CD14-positive monocyte (primary cell): ENCODE measurements around the gene CA14. TPM values are rescaled to one million over a fixed set of nuclear protein-coding genes. Genes with fewer than 3 reads are reported as not detected.
A peak's percentile ranks its signal among the peaks of the same experiment; 100 is the strongest.
"Not testable (repeated sequence)": the region's sequence is repeated elsewhere in the genome, so short reads cannot be mapped to it uniquely, and the experiment has no call there.

Source experiments
- DNase-seq, 3 donors: peaks; one replicate each; pipeline ENCODE4 v3.0.0-alpha.2; 2011 to 2022
- H2AFZ ChIP-seq: 2 replicates; pipeline ENCODE4 v1.6.0; 2012; ENCODE audit warnings: mild to moderate bottlenecking, low read depth, low read length, inconsistent platforms; ENCODE audit not compliant: insufficient read depth, poor library complexity, severe bottlenecking
- H3K27ac ChIP-seq, 2 donors: 1 replicate in 1 of 2; 2 replicates in 1 of 2; pipeline ENCODE4 v1.5.1; 2012 to 2013; ENCODE audit warnings: low read length in 2 of 2, control low read depth in 1 of 2, inconsistent platforms in 1 of 2, low read depth in 1 of 2, mild to moderate bottlenecking in 1 of 2
- H3K27me3 ChIP-seq, 2 donors: one replicate each; pipeline versions ENCODE4 v1.6.0 to v1.6.1; 2011 to 2013; ENCODE audit warnings: low read length in 2 of 2; ENCODE audit not compliant: control insufficient read depth in 2 of 2, insufficient read depth in 2 of 2
- H3K36me3 ChIP-seq, 2 donors: replicated peaks in 1 of 2; 1 replicate in 1 of 2; 2 replicates in 1 of 2; pipeline versions ENCODE4 v1.5.1 to v1.6.1; 2012 to 2013; ENCODE audit warnings: low read length in 2 of 2, control low read depth in 1 of 2, inconsistent platforms in 1 of 2, mild to moderate bottlenecking in 1 of 2; ENCODE audit not compliant: insufficient read depth in 2 of 2, control insufficient read depth in 1 of 2
- H3K4me1 ChIP-seq, 2 donors: 1 replicate in 1 of 2; 2 replicates in 1 of 2; pipeline versions ENCODE4 v1.5.1 to v1.6.1; 2012 to 2013; ENCODE audit warnings: low read length in 2 of 2, control low read depth in 1 of 2, inconsistent platforms in 1 of 2, mild to moderate bottlenecking in 1 of 2, moderate library complexity in 1 of 2; ENCODE audit not compliant: insufficient read depth in 2 of 2, control insufficient read depth in 1 of 2
- H3K4me2 ChIP-seq: replicated peaks from 2 replicates; pipeline ENCODE3; 2012; ENCODE audit warnings: low read length, moderate library complexity, mild to moderate bottlenecking; ENCODE audit not compliant: poor library complexity, severe bottlenecking; ENCODE audit errors: extremely low read depth
- H3K4me3 ChIP-seq, 3 experiments: fragments of 200-600 bp in 1 of 3; sonication (generic) in 1 of 3; replicated peaks in 1 of 3; 1 replicate in 2 of 3; 2 replicates in 1 of 3; pipeline ENCODE4 v1.5.1; 2011 to 2013; ENCODE audit warnings: low read length in 3 of 3, mild to moderate bottlenecking in 3 of 3, control low read depth in 2 of 3, low read depth in 2 of 3, inconsistent platforms in 1 of 3, moderate library complexity in 1 of 3
- H3K79me2 ChIP-seq: 2 replicates; pipeline ENCODE4 v1.6.0; 2012; ENCODE audit warnings: mild to moderate bottlenecking, control low read depth, inconsistent platforms, low read length, moderate library complexity; ENCODE audit not compliant: insufficient read depth
- H3K9ac ChIP-seq: 2 replicates; pipeline ENCODE4 v1.6.0; 2017; ENCODE audit warnings: low read length, mild to moderate bottlenecking; ENCODE audit not compliant: insufficient read depth, poor library complexity, severe bottlenecking
- H3K9me3 ChIP-seq, 2 donors: replicated peaks in 1 of 2; 1 replicate in 1 of 2; 2 replicates in 1 of 2; pipeline versions ENCODE4 v1.5.1 to v1.6.1; 2012 to 2013; ENCODE audit warnings: low read length in 2 of 2, control low read depth in 1 of 2; ENCODE audit not compliant: control insufficient read depth in 1 of 2, insufficient read depth in 1 of 2
- H4K20me1 ChIP-seq: 2 replicates; pipeline ENCODE4 v1.6.0; 2012; ENCODE audit warnings: mild to moderate bottlenecking, low read length, control low read depth, moderate library complexity; ENCODE audit not compliant: insufficient read depth
- H3K27ac Mint-ChIP-seq, 7 donors: one replicate each; pipeline ENCODE4 v1.8.0; 2020; ENCODE audit warnings: mild to moderate bottlenecking in 7 of 7, mixed read lengths in 7 of 7, moderate library complexity in 6 of 7, inconsistent platforms in 2 of 7
- H3K27me3 Mint-ChIP-seq, 3 donors: one replicate each; pipeline ENCODE4 v1.8.0; 2021 to 2022; ENCODE audit warnings: low read depth in 3 of 3, mild to moderate bottlenecking in 3 of 3, mixed read lengths in 3 of 3, moderate library complexity in 3 of 3, inconsistent platforms in 1 of 3
- H3K36me3 Mint-ChIP-seq, 2 donors: one replicate each; pipeline ENCODE4 v1.8.0; 2020; ENCODE audit warnings: mixed read lengths in 2 of 2, inconsistent platforms in 1 of 2, mild to moderate bottlenecking in 1 of 2
- H3K4me1 Mint-ChIP-seq: one replicate; pipeline ENCODE4 v1.8.0; 2020; ENCODE audit warnings: mild to moderate bottlenecking, mixed read lengths
- H3K4me3 Mint-ChIP-seq, 2 donors: one replicate each; pipeline ENCODE4 v1.8.0; 2020; ENCODE audit warnings: mild to moderate bottlenecking in 2 of 2, mixed read lengths in 2 of 2, moderate library complexity in 1 of 2
- H3K9me3 Mint-ChIP-seq, 7 donors: one replicate each; pipeline ENCODE4 v1.8.0; 2020 to 2022; ENCODE audit warnings: mixed read lengths in 7 of 7, mild to moderate bottlenecking in 6 of 7, moderate library complexity in 6 of 7, inconsistent platforms in 2 of 7
- WGBS: methylation state at CpG from one replicate; pipeline ENCODE4 v1.1.5; 2013; ENCODE audit warnings: missing lambda C conversion rate; ENCODE audit not compliant: insufficient coverage; 5-methylcytosine and 5-hydroxymethylcytosine counted together
- intact Hi-C, 2 donors: fragments of 100-400 bp; cut with micrococcal nuclease; formaldehyde crosslinking; loops; one replicate each; pipeline versions ENCODE4 v1.15.0 to v1.15.1; 2023
- polyA plus RNA-seq, 3 donors: library from polyadenylated mRNA; depleted of rRNA in 1 of 3; unstranded in 2 of 3; stranded (reverse) in 1 of 3; fragments of 300-500 nt in 2 of 3; fragments of >200 nt in 1 of 3; fragmentation: Illumina TruSeq in 2 of 3; gene quantifications; 1 replicate in 2 of 3; 2 replicates in 1 of 3; pipeline ENCODE4 v1.2.3, GENCODE V29; 2012 to 2021
- TF ChIP-seq, protein P1 (sequence below): fragments of 200-600 bp; IDR thresholded peaks from one replicate; pipeline ENCODE4 v1.8.0; 2022; ENCODE audit warnings: antibody characterized with exemption, mild to moderate bottlenecking

Gene CA14
- polyA plus RNA-seq, 3 donors: not detected

DNA sequence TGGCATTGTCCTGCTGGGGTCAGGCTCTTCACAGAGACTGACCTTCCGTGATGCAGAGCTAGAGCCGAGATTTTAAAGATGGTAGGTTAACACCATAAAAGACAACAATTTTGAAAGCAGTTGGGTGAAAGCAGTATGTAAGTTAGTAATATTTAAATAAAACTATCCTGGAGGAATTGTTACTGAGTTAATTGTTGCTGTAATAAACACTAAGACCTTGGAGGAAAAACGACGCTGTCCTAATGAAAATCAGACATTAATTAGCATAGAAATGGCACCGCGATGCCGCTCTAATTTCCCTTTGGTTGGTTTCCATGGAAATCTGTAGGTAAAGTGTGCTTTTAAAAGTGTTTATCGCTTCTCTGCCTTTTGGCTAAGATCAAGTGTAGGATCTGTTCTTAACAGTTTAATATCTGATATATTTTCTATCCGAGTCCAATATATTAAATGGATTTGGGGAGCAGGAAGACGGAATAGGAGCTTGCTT lies 20.9 kb upstream of the CA14 start:
- Mint-ChIP-seq H3K4me3 (peak overlapping the region in 1 of 2 donors; percentile 31), H3K27ac (no peak overlapping the region), H3K9me3 (no peaks in the 10 kb centered on the region), H3K36me3 (no peaks in the 10 kb centered on the region), H3K27me3 (peaks cover 0 to 2% (median 1%) of the 10 kb centered on the region in 3 donors), H3K4me1 (peaks cover 18% of the 10 kb centered on the region)
- no peaks in the 10 kb centered on the region for H3K9me3 ChIP-seq
- H3K27me3 ChIP-seq: no peaks in the 10 kb centered on the region
- H2AFZ ChIP-seq: peak overlapping the region; percentile 92
- no peak for DNase-seq
- intact Hi-C loops: loop anchor here in 1 of 2 donors (10.0 kb wide), 1 partner anchor 52 kb away; no protein-coding TSS in a partner anchor
- peaks cover 40% of the 10 kb centered on the region for H3K79me2 ChIP-seq
- H4K20me1 ChIP-seq: no peaks in the 10 kb centered on the region
- peak overlapping the region in 1 of 2 donors; percentile 97 for H3K27ac ChIP-seq
- WGBS: 33% methylated on average over 3 of the region's 10 CpGs
- peaks cover 24 to 25% of the 10 kb centered on the region in 2 donors for H3K4me1 ChIP-seq
- H3K36me3 ChIP-seq: no peaks in the 10 kb centered on the region
- peak overlapping the region; percentile 99 for H3K4me2 ChIP-seq
- peak overlapping the region; percentile 81 to 89 (median 82) for H3K4me3 ChIP-seq
- peak overlapping the region; percentile 93 for H3K9ac ChIP-seq
- TF ChIP-seq, protein P1, sequence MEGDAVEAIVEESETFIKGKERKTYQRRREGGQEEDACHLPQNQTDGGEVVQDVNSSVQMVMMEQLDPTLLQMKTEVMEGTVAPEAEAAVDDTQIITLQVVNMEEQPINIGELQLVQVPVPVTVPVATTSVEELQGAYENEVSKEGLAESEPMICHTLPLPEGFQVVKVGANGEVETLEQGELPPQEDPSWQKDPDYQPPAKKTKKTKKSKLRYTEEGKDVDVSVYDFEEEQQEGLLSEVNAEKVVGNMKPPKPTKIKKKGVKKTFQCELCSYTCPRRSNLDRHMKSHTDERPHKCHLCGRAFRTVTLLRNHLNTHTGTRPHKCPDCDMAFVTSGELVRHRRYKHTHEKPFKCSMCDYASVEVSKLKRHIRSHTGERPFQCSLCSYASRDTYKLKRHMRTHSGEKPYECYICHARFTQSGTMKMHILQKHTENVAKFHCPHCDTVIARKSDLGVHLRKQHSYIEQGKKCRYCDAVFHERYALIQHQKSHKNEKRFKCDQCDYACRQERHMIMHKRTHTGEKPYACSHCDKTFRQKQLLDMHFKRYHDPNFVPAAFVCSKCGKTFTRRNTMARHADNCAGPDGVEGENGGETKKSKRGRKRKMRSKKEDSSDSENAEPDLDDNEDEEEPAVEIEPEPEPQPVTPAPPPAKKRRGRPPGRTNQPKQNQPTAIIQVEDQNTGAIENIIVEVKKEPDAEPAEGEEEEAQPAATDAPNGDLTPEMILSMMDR: no peak

DNA sequence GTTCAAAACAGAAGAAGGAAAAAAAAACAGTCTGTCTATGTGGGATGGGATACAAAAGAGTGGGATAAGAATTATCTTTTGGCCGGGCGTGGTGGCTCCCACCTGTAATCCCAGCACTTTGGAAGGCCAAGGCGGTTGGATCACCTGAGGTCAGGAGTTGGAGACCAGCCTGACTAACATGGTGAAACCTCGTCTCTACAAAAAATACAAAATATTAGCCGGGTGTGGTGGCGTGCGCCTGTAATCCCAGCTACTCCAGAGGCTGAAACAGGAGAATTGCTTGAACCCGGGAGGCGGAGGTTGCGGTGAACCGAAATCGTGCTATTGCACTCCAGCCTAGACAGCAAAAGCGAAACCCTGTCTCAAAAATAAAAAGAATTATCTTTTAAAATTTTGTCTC lies 20.4 kb upstream of the CA14 start:
- not testable (repeated sequence) for H3K9me3 ChIP-seq, H4K20me1 ChIP-seq, H3K27me3 Mint-ChIP-seq, H3K36me3 Mint-ChIP-seq, H3K9ac ChIP-seq, H3K27me3 ChIP-seq, H3K27ac ChIP-seq, DNase-seq, H3K36me3 ChIP-seq, H3K9me3 Mint-ChIP-seq, H3K27ac Mint-ChIP-seq
- H3K4me3 ChIP-seq: peak overlapping the region in 1 of 3 experiments; percentile 82
- peak overlapping the region in 1 of 2 donors; percentile 31 for H3K4me3 Mint-ChIP-seq
- 81% methylated on average over 12 of the region's 13 CpGs for WGBS
- peaks cover 24 to 25% of the 10 kb centered on the region in 2 donors for H3K4me1 ChIP-seq
- H3K4me2 ChIP-seq: peak overlapping the region; percentile 99
- H3K79me2 ChIP-seq: peaks cover 35% of the 10 kb centered on the region
- H3K4me1 Mint-ChIP-seq: peaks cover 18% of the 10 kb centered on the region
- H2AFZ ChIP-seq: peak overlapping the region; percentile 92
- intact Hi-C loops: loop anchor here in 1 of 2 donors (10.0 kb wide), 1 partner anchor 52 kb away; no protein-coding TSS in a partner anchor
